GM18511 (cell line): ENCODE results near the gene FAM98A.

Experiments used
- ATAC-seq: cut with Tn5 transposase; IDR thresholded peaks from one replicate; pipeline ENCODE4 v1.9.1; 2021; ENCODE audit warnings: mild to moderate bottlenecking, moderate library complexity; ENCODE audit not compliant: unreplicated experiment

Gene FAM98A

DNA sequence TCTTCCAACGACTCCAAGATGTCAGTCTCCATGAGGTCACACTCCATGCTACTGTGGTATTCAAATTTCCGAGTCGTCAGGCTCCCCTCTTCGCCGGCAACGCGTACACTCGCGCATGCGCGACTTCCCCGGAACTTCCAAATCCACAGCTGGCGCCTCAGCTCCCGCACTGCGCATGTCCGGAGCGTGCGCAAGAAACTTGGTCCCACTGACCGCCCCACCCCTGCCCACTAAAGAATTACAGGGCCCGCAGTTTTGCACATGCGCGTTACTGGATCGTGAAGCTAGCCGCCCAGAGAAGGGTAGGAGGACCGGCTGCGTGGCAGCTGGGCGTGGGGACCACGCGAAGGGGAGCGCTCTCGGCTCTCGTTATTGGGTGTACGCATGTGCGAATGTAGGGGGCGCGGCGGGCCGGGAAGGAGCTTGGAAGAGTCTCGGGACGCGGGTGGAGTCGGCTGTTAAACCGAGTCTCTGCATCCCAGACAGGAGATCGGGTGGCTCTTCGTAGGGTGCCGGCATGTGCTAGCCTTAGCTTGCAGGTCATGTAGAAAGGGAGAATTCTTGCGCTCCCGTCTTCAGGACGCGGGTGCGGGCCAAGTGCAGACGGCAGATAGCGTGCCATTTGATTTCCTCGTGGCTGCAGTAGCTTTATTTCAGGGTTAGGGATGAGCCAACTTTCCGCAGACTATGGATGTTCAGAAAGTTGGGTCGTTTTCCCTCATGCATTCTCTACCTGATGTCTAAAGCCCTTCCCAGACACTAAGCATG is at the start of gene FAM98A:
Gene FAM98A, minus strand, starts transcription at position 125 of the 768 bp plus-strand sequence. Its CDS starts 78 bp downstream, at position 47.
- peak; percentile 90 for ATAC-seq

DNA sequence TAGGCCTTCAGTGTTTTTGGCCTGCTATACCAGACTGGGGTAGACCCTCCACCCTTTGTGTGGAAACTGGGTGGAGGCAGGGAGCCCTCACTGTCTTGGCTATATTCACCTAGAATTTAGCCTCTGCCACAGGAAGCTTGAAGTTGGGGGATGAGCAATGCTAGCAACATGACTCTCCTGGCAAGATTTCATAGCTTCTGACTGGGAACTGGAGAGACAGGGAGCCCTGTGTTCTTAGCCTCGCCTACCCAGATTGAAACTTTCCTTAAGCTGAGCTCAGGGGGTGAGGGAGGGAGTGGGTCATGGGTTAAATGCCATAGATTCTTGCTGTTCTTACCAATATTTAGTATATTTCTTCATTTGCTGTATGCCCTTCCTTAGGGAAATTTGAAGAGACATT is 46.8 kb upstream of the FAM98A start:
- no peak for ATAC-seq

DNA sequence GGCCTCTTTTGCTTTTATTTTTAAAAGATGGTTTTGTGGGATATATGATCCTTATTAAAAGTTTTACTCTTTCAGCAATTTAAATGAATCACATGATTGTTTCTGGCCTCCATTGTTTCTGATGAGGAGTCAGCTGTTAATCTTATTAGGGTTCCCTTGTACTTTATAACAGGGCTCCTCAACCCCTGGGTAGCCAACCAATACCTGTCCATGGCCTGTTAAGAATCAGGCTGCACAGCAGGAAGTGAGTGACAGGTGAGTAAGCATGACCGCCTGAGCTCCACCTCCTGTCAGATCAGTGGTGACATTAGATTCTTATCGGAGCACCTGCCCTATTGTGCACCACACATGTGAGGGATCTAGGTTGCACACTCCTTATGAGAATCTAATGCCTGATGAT is 45.1 kb upstream of the FAM98A start:
- ATAC-seq = no peak

DNA sequence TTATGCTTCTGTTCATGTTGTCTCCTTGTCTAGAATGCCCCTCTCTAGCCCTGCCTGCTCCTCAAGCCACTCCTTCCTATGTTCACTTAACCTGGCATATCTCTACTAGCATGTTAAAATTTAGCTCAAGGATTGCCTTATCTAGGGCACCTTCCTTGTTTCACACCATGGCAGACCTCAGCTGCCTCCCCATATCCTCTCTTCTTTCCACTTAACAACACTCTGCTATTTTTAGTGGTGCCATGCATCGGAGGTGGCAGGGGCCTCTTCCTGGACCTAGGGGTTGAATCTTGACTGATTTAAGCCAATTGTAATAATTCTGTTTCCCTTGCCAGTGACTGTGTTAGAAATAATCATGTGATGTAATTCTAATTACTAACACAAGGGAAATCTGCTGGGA is 36.9 kb upstream of the FAM98A start:
- ATAC-seq = no peak

DNA sequence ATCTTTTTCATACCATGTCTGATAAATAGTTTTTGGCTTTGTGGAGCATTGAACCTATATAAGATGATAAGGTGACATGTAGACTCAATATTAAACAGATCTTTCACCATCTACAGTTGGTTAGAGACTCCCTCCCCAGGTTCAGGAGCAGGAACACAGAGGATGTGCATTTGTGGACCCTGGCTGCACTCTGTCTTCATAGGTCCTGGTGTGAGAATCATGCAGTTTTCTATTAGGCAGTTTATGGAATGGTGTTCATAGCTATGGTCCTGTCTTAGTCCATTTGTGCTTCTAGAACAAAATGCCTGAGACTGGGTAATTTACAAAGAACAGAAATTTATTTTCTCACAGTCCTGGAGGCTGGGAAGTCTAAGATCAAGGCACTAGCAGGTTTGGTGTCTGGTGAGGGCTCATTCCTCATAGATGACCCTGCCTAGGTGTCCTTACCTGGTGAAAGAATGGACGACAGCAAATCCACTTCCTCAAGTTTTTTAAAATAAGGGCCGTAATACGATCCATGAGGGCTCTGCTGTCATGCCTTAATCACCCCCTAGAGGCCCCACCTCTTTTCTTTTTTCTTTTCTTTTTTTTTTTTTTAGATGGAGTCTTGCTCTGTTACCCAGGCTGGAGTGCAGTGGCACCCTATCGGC is 35.3 kb upstream of the FAM98A start:
- no peak for ATAC-seq

DNA sequence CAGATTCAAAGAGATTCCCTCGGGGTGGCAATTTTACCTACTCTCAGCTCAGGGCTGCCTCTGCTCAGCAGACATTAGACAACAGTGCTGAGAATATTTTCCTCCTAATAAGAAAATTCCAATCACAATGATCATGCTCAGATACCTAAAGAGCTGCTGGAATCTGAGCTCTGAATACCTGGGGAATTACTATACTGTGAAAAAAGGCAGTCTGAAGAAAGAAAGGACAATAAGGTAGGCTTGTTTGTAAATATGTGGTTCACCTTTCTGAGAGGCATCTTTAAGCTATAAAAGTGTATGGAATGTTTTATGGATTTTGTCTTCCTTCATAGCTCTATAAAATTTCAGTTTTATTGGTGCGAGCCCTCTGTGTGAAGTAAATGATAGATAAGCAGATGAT is 34.2 kb upstream of the FAM98A start:
- no peak for ATAC-seq

DNA sequence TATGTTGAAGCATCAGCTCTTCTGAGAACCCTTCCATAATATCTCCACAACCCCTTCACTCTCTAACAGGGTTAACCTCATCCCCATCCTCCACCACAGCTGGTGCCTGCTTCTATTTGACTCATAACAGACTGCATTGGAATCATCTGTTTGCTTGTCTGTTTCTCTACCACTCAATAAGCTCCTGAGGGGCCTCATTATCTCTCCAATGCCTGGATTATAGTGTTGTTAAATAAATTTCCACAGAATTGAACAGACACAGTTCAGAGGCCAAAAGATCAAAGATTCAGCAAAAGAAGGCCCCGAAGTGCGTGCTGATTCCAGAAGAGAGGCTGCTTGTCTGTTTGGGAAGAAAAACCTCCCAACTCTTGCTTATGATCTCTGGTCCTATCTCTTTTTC is 33.7 kb upstream of the FAM98A start:
- no peak for ATAC-seq

DNA sequence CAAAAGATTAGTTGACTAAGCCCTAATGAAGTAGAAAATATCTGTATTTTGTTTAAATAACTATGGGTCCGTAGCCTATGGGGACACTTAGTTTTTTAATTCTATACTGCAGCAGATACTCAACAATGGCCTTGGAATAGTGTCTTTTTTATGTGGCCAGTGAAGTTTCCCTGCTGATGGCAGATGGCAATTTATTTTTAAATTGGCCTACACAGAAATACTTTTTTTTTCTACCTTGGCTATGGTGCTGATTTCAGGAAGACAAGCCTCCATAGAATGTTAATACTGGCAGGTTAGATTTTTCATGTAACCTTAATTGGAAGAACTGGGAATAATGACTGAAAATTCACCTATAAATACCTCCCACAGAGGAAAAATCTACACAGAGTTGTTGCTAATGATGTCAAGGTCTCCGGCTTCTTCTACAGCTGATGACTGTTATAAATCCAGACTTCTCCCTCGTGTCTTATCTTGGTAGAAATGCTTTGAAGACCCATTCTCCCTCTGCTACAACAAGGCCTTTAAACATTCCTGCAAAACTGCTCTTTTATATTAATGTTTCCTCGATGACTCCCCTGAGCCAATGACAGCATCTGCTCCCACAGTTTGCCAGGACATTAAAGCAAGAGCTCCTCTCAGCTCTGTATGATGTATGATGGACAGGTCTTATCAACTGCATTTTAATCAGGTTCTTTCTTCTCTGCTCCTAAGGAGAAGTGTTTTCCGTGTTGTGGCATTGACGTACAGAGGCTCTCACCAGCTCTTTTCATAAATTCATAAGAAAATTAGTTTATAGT is 29.1 kb upstream of the FAM98A start:
- ATAC-seq = no peak

DNA sequence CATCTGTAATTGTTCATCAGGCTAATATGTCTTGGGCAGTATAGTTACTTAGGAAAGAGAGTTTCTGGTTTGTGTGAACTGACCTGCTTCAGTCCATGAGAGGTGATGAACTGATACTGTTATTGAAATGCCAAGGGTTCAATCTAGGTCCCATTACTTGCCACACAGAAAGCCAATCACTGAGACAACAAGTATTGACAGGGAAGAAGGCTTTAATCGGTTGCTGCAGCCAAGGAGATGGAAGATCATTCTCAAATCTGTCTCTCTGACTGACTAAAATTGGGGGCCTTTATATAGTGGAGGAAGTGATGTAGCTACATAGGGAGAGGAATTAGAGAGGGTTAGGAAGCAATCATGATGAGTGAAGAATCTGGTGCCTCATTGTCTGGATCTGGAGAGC is 19.9 kb upstream of the FAM98A start:
- ATAC-seq = no peak

DNA sequence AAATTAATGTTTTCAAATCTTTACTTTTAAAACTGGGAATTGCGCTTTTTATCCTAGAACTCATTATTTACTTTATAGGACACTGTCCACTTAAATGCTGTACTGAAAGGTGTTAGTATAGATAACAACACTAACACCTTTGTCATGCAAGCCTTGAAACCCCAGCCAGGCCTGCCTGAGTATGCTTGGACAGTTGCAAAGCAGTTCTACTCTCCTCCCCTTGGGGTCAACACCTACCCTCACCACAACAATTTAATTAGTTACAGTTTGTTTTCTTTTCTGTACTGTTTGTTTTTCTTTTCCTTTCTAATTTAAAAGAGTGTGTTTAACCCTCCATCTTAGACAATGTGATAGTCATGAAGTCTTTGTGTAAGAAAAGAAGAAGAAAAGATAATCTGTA is 18.9 kb upstream of the FAM98A start:
- ATAC-seq = no peak

DNA sequence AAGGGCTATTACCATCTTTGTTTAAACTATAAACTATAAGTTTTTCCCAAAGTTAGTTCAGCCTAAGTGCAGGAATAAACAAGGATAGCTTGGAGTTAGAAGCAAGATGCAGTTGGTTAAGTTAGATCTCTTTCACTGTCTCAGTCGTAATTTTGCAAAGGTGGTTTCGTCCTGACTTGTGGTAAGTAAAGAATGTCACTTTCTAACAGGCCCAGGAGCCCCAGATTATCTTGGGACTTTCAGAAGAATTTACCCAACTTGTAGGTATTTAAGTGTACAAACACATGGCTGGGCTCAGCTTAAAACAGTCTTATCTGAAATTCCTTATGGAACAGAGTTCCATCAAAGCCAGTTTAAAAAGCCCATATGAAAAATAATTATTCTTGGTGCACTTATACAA is 18.3 kb upstream of the FAM98A start:
- no peak for ATAC-seq

DNA sequence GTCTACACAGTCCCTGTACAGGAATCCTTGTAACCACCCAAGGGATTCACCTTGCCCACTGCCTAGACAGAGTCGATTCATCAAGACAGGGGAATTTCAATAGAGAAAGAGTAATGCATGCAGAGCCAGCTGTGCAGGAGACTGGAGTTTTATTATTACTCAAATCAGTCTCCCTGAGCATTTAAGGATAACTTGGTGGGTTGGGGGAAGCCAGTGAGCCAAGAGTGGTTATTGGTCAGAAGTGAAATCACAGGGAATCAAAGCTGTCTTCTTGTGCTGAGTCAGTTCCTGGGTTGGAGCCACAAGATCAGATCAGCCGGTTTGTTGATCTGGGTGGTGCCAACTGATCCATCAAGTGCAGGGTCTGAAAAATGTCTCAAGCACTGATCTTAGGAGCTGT is 17.8 kb upstream of the FAM98A start:
- no peak for ATAC-seq

DNA sequence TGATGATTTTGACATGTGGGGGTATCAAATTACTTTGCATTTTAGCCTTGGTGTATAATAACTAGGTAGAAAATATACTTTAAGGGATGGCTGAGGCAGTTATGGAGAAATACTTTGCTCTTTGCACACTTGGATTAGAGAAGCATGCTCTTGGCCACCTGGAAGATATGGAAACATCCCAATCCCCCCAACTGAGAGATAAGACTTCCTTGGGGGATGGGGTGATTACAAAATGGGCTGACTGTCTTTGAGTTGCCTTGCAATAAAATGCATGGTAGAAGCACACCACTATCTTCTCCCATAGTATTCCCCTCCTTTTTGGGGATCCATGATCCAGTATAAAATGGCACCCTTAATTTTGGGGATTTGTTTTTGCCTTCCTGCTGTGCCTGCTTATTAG is 15.1 kb upstream of the FAM98A start:
- ATAC-seq = no peak

DNA sequence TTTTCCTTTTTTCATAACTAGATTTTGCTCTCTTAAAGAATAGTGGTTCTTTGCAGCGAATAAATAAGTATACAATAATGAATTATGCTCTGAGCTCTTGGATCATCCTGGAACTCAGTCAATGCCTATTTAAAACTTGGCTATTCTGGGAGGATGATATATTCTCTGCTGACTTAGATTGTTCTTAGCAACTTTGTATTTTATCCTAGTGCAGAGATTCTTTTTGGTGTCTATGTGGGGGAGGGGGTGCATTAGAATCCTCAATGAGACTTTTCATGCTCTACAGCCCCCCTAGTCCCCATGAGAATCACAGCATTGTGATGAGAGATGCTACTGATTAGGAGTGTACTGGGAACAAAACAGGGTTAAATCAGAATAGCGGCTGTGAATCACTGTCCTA is 8.8 kb upstream of the FAM98A start:
- ATAC-seq = no peak

DNA sequence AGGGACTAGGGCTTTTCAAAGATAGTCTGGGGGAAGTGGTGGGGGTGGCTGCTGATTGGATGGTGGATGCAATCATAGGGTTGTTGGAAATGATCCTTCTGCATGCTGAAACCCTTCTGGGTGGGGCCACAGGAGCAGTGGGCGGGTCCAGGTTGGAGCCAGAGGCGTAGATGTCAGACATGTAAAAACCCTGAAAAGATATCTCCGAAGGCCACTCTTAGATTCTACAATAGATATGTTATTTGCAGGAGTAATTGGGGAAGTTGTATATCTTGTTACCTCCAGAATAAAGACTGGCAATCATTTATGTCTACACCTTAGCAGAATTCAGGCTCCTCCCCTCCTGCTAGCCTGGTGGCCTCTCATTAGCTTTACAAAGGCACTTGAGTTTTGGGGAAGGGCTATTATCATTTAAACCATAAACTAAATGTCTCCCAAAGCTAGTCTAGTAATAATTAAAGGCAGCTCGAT is 8.2 kb upstream of the FAM98A start:
- ATAC-seq = no peak

DNA sequence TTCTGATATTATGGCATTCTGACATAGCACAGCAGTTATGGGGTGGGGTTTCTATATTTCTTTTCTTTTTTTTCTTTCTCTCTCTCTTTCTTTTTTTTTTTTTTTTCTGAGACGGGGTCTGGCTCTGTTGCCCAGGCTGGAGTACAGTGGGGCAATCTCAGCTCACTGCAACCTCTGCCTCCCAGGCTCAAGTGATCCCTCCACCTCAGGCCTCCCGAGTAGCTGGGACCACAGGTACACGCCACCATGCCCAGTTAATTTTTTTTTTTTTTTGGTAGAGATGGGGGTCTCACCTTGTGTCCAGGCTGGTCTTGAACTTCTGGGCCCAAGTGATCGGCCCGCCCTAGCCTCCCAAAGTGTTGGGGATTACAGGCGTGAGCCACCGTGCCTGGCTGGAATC is 7.5 kb upstream of the FAM98A start:
- ATAC-seq = no peak

DNA sequence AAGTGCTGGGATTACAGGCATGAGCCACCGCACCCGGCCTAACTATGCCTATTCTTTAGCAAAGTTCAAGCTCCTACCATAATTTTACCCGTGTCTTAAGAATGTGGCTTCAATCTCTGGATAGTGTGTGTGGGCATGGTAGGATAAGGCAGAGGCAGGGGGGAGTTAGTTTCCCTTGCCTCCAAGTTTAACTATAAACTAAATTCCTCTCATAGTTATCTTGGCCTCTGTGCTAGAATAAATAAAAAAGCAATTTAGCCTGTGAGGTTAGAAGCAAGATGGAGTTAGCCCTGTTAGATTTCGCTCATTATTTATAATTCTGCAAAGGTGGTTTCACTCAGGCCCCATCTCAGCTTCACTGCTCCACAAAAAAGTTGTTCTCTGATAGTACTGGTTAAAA is 7.0 kb upstream of the FAM98A start:
- ATAC-seq = no peak

DNA sequence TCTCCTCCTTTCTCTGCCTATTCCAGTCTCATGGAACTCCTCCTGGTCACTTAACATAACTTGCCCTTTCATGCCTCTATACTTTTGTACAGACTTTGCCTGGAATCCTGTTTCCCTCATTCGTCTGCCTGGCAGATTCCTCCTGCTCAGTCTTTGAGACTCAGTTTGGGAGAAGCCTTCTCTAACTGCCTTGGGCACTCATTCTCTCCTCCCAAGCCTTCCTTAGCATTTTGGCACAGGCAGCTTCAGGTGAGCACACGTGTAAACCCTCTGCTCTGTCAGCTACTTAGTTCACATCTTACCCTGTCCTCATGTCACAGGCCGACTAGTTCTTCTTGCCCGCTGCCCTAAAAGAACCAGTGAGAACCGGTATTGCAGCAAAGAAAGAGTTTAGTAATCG is 6.0 kb upstream of the FAM98A start:
- no peak for ATAC-seq

DNA sequence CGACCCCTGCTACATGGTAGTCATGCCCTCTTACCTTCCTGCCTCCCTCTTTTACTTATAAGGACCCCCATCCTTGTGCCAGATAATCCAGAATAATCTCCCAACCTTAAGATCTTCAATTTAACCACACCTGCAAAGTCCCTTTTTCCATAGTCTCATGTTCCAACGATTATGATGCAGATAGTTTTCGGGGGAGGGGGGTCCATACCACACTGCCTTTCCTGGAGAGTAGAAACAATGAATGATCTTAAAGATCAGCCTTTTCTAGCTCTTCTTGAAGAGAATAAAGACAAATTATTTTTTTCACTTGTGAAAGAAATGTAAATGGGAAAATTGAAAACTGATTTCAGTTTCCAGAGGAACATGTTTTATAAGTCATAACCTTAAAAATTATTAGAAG is 4.3 kb upstream of the FAM98A start:
- ATAC-seq = no peak

DNA sequence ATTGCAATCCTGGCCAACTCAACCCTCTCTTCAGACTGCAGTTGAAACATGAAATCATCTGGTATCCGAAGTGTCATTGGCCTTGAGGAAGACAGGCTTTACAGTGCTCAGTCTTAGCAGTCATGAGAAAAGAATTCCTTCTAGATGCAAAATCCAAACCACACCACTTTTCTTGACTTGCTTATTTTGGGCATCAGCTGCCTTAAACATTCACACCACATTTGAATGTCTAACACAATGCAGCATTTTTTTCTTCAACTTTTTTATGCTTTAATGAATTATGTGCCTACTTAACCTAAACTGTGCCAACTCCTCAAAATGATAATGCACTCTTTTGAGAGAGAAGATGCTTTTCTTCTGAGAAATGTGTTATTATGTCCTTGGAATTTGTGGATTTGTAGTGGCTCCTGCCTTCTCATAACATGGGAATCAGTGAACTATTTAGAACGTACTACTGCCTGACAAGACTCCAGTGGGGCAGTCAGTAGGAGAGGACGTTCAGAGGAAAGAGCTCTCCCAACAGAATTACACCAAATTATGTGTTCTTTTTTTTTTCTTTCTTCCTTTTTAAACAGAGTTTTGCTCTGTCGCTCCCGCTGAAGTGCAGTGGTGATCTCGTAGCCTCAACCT is 3.2 kb upstream of the FAM98A start:
- no peak for ATAC-seq

DNA sequence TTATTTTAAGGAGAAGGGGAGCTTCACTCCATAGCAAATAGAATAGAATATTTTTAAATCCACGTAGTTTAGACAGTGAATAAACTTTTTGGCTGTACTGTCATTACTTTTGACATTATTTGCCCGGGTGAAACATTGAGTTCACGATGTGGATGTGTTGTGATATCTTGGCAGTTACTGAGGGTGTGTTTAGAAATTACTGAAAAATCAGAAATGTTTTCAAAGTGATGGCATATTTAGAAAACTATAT is 769 bp upstream of the FAM98A start:
- ATAC-seq = no peak
